ENCODE results near the gene ZNF318. TPM values are rescaled to one million over a fixed set of nuclear protein-coding genes. Genes with fewer than 3 reads are reported as not detected.
"Not testable (repeated sequence)": the region's sequence is repeated elsewhere in the genome, so short reads cannot be mapped to it uniquely, and the experiment has no call there.

The ZNF318 gene
- total and polyA plus RNA-seq, 10 of the 15 experiments (the other 5 are each of a cell fraction or from before 2014, with no cell fraction given): 3.4 to 79.8 (median 13.7) TPM

DNA sequence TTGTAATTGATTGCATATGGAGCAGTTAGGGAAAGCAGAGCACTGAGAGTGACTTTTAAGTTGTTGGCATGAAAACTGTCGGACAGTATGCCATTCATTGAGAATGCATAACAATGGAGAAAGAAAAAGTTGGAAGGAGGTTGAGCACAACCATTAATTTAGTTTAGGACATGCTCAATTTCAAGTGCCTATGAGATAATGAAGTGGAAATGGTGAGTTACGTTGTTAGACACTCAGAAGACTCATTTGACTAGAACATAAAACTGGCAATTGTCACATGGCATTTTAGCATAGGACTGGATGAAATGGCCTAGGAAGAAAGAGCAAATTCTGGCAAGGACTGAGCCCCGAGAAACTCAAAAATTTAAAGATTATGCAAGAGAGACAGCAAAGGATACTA is 22.0 kb downstream of the ZNF318 start:
- POLR2A ChIA-PET: no interaction called here
- intact Hi-C loops (cut with micrococcal nuclease; ENCODE audit: unreplicated experiment): no loop called here
- H3K4me2 ChIP-seq (ENCODE audit: control insufficient read depth, insufficient read depth): peak overlapping the region; percentile 47
- ATAC-seq: no peak
- CTCF ChIA-PET: no interaction called here
- WGBS (ENCODE audit: insufficient coverage, insufficient replicate concordance, low lambda C conversion rate, missing lambda C conversion rate): 96% methylated on average over 3 of the region's 3 CpGs
- no peak for DNase-seq (ENCODE audit: low read depth, low spot score)
- no peak for FAIRE-seq
- no peak overlapping the region for H3K9ac ChIP-seq (ENCODE audit: control insufficient read depth, insufficient read depth, low read length)
- peaks cover 17% of the 10 kb centered on the region for H3K4me1 ChIP-seq (ENCODE audit: control insufficient read depth, insufficient read depth, low read length)
- H3K4me3 ChIP-seq: no peak overlapping the region
- H4K20me1 ChIP-seq (ENCODE audit: control insufficient read depth, insufficient read depth): no peaks in the 10 kb centered on the region
- H2AFZ ChIP-seq (ENCODE audit: control insufficient read depth, low read depth, low read length): no peak overlapping the region
- RAD21 ChIA-PET (ENCODE audit: unreplicated experiment): no interaction called here
- no peaks in the 10 kb centered on the region for H3K27me3 ChIP-seq (replicated peaks in 1 of 2; ENCODE audit: control insufficient read depth in 2 of 2, insufficient read depth in 2 of 2, low read length in 1 of 2)
- H3K27ac ChIP-seq (ENCODE audit: control insufficient read depth, insufficient read depth): no peak overlapping the region; the same call in 1 of the 2 replicates
- no TSS peak for BruUV-seq (replicated peaks)
- H3K79me2 ChIP-seq (ENCODE audit: control insufficient read depth, insufficient read depth, low read length): peaks cover 33% of the 10 kb centered on the region
- no peaks in the 10 kb centered on the region for H3K9me3 ChIP-seq (replicated peaks; ENCODE audit: control insufficient read depth, insufficient read depth, low read length)
- TF ChIP-seq MEF2B (IDR thresholded peaks at IDR 0.05; ENCODE audit: partially characterized antibody, poor library complexity, severe bottlenecking): no peak
- in situ Hi-C loops (cut with MboI): no loop called here
- SMC1A ChIA-PET (ENCODE audit: uncharacterized antibody, unreplicated experiment): no interaction called here
- H3K36me3 ChIP-seq (ENCODE audit: control insufficient read depth in 2 of 2, insufficient read depth in 2 of 2, low read length in 1 of 2): peaks cover 6 to 41% of the 10 kb centered on the region in 2 experiments; a peak in 3 of 4 replicates

DNA sequence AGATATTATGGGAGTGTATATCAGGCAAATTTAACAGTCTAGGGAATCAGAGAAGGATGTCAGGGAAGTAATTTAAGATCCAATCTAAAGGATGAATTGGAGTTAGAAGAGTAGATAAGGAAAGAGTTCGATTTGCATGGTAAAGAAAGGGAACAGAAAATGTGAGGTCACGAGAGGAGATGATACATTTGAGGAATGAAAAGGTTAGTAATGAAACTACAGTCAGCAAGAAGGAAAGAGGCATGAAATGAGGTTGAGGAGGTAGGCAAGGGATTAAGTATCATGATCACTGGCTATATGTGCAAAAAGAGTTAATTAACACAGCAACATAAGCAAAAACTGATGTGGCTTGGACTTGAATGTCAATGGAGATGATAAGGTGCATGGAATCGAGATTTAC is 22.4 kb downstream of the ZNF318 start:
- ChIA-PET POLR2A (interaction anchor here (0.6 kb wide), 2 partner anchors 107 to 546 kb away, joined by 3 to 4 read pairs; no protein-coding TSS in a partner anchor), RAD21 (ENCODE audit: unreplicated experiment) (no interaction called here), CTCF (no interaction called here), SMC1A (ENCODE audit: uncharacterized antibody, unreplicated experiment) (no interaction called here)
- no TSS peak for BruUV-seq (replicated peaks)
- Histone ChIP-seq H2AFZ (ENCODE audit: control insufficient read depth, low read depth, low read length) (no peak overlapping the region), H3K36me3 (ENCODE audit: control insufficient read depth in 2 of 2, insufficient read depth in 2 of 2, low read length in 1 of 2) (peaks cover 8 to 37% of the 10 kb centered on the region in 2 experiments; a peak in 3 of 4 replicates), H3K4me2 (ENCODE audit: control insufficient read depth, insufficient read depth) (peak overlapping the region; percentile 47), H3K27me3 (replicated peaks in 1 of 2; ENCODE audit: control insufficient read depth in 2 of 2, insufficient read depth in 2 of 2, low read length in 1 of 2) (no peaks in the 10 kb centered on the region), H3K4me3 (no peak overlapping the region), H3K9ac (ENCODE audit: control insufficient read depth, insufficient read depth, low read length) (no peak overlapping the region), H3K4me1 (ENCODE audit: control insufficient read depth, insufficient read depth, low read length) (peaks cover 17% of the 10 kb centered on the region), H3K79me2 (ENCODE audit: control insufficient read depth, insufficient read depth, low read length) (peaks cover 29% of the 10 kb centered on the region), H3K9me3 (replicated peaks; ENCODE audit: control insufficient read depth, insufficient read depth, low read length) (no peaks in the 10 kb centered on the region), H3K27ac (ENCODE audit: control insufficient read depth, insufficient read depth) (no peak overlapping the region; the same call in 1 of the 2 replicates), H4K20me1 (ENCODE audit: control insufficient read depth, insufficient read depth) (no peaks in the 10 kb centered on the region)
- FAIRE-seq: no peak
- intact Hi-C loops (cut with micrococcal nuclease; ENCODE audit: unreplicated experiment) (no loop called here), in situ Hi-C loops (cut with MboI) (no loop called here)
- 39% methylated on average over 3 of the region's 3 CpGs for WGBS (ENCODE audit: insufficient coverage, insufficient replicate concordance, low lambda C conversion rate, missing lambda C conversion rate)
- ATAC-seq: peak; percentile 60
- DNase-seq (ENCODE audit: low read depth, low spot score): no peak
- TF ChIP-seq IKZF2 (IDR thresholded peaks at IDR 0.05) (peak in 1 of 2 experiments; percentile 43; a peak in 1 of 4 replicates), BHLHE40 (IDR thresholded peaks at IDR 0.05; ENCODE audit: borderline replicate concordance in 1 of 2, low read depth in 2 of 2, low read length in 1 of 2) (peak in 1 of 2 experiments; percentile 32; a peak in 1 of 4 replicates)
- TF ChIP-seq, protein P1, sequence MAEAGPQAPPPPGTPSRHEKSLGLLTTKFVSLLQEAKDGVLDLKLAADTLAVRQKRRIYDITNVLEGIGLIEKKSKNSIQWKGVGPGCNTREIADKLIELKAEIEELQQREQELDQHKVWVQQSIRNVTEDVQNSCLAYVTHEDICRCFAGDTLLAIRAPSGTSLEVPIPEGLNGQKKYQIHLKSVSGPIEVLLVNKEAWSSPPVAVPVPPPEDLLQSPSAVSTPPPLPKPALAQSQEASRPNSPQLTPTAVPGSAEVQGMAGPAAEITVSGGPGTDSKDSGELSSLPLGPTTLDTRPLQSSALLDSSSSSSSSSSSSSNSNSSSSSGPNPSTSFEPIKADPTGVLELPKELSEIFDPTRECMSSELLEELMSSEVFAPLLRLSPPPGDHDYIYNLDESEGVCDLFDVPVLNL (IDR thresholded peaks at IDR 0.05; ENCODE audit: low read depth, low read length): no peak

DNA sequence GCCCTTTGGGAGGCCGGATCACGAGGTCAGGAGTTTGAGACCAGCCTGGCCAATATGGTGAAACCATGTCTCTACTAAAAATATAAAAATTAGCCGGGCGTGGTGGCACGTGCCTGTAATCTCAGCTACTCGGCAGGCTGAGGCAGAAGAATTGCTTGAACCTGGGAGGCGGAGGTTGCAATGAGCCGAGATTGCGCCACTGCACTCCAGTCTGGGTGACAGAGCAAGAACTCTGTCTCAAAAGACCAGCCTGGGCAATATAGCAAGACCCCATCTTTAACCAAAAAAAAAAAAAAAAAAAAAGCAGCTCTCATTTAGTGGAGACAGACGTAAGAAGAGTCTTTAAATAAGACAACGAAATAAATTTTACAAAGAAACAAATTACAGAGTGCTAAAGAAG is 23.2 kb downstream of the ZNF318 start:
- H3K4me2 ChIP-seq (ENCODE audit: control insufficient read depth, insufficient read depth); DNase-seq (ENCODE audit: low read depth, low spot score); BruUV-seq (replicated peaks); intact Hi-C loops (cut with micrococcal nuclease; ENCODE audit: unreplicated experiment); H4K20me1 ChIP-seq (ENCODE audit: control insufficient read depth, insufficient read depth); H3K9ac ChIP-seq (ENCODE audit: control insufficient read depth, insufficient read depth, low read length); in situ Hi-C loops (cut with MboI); H3K9me3 ChIP-seq (replicated peaks; ENCODE audit: control insufficient read depth, insufficient read depth, low read length); FAIRE-seq; ATAC-seq; H3K27ac ChIP-seq (ENCODE audit: control insufficient read depth, insufficient read depth); H3K4me3 ChIP-seq; H2AFZ ChIP-seq (ENCODE audit: control insufficient read depth, low read depth, low read length); H3K27me3 ChIP-seq (replicated peaks in 1 of 2; ENCODE audit: control insufficient read depth in 2 of 2, insufficient read depth in 2 of 2, low read length in 1 of 2): not testable (repeated sequence)
- Histone ChIP-seq H3K79me2 (ENCODE audit: control insufficient read depth, insufficient read depth, low read length) (peaks cover 29% of the 10 kb centered on the region), H3K36me3 (ENCODE audit: control insufficient read depth in 2 of 2, insufficient read depth in 2 of 2, low read length in 1 of 2) (peaks cover 12 to 43% of the 10 kb centered on the region in 2 experiments; a peak in 3 of 4 replicates), H3K4me1 (ENCODE audit: control insufficient read depth, insufficient read depth, low read length) (peaks cover 17% of the 10 kb centered on the region)
- ChIA-PET SMC1A (ENCODE audit: uncharacterized antibody, unreplicated experiment) (interaction anchor here (10.9 kb wide), 1 partner anchor 15 kb away, joined by 238 read pairs; no protein-coding TSS in a partner anchor), POLR2A (interaction anchor here (0.6 kb wide), 2 partner anchors 106 to 546 kb away, joined by 3 to 4 read pairs; no protein-coding TSS in a partner anchor), RAD21 (ENCODE audit: unreplicated experiment) (interaction anchor here (0.6 to 0.7 kb wide), 2 partner anchors 15 to 54 kb away, joined by 3 to 5 read pairs; no protein-coding TSS in a partner anchor), CTCF (interaction anchor here (2.0 kb wide), 1 partner anchor 10 kb away, joined by 5 read pairs; no protein-coding TSS in a partner anchor)
- WGBS (ENCODE audit: insufficient coverage, insufficient replicate concordance, low lambda C conversion rate, missing lambda C conversion rate): 92% methylated on average over 11 of the region's 11 CpGs
